Nephron progenitor cell (in vitro differentiated cells): ENCODE measurements around the gene PARD3.

ENCODE experiments used
- DNase-seq: peaks from one replicate; pipeline ENCODE4 v3.0.0; 2021
- H3K27ac Mint-ChIP-seq: 2 replicates; pipeline ENCODE4 v1.8.0; 2021; ENCODE audit warnings: mild to moderate bottlenecking, moderate library complexity, mixed read lengths
- H3K27me3 Mint-ChIP-seq: 2 replicates; pipeline ENCODE4 v1.8.0; 2021; ENCODE audit warnings: mild to moderate bottlenecking, low read depth, mixed read lengths; ENCODE audit not compliant: poor library complexity
- H3K36me3 Mint-ChIP-seq: 2 replicates; pipeline ENCODE4 v1.8.0; 2021; ENCODE audit warnings: low read depth, mixed read lengths
- H3K4me1 Mint-ChIP-seq: 2 replicates; pipeline ENCODE4 v1.8.0; 2021; ENCODE audit warnings: mixed read lengths
- H3K4me3 Mint-ChIP-seq: 2 replicates; pipeline ENCODE4 v1.8.0; 2021; ENCODE audit warnings: mild to moderate bottlenecking, moderate library complexity, mixed read lengths
- H3K9me3 Mint-ChIP-seq: 2 replicates; pipeline ENCODE4 v1.8.0; 2021; ENCODE audit warnings: mild to moderate bottlenecking, moderate library complexity, mixed read lengths
- CTCF ChIP-seq: fragments of 200-600 bp; sonication (generic); IDR thresholded peaks from 2 replicates; pipeline ENCODE4 v1.5.0; 2021; ENCODE audit warnings: antibody characterized with exemption

Gene PARD3

DNA sequence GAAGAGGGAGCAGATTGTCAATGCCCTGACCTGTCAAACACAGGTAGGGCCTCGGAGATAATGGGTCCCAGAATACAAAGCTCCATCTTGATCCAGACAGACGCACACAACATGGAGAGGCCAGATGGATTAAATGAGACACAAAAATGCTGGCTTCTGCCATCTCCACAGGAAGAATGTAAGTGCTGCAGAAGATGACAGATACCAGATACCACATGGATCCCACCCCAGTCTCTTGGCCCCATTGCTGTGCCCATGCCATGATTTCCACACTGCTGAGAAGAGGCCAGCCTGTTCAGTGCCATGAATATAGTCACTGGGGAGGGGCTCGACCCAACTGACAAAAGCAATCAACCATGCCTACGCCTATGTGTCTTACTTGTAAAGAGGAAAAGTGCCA lies 487.9 kb downstream of the PARD3 start:
- no peak for DNase-seq
- Mint-ChIP-seq H3K27ac (peak overlapping the region; percentile 29), H3K4me3 (no peak overlapping the region), H3K27me3 (no peaks in the 10 kb centered on the region), H3K9me3 (no peaks in the 10 kb centered on the region), H3K4me1 (peaks cover 26% of the 10 kb centered on the region), H3K36me3 (peaks cover 42% of the 10 kb centered on the region)
- TF ChIP-seq CTCF = no peak

DNA sequence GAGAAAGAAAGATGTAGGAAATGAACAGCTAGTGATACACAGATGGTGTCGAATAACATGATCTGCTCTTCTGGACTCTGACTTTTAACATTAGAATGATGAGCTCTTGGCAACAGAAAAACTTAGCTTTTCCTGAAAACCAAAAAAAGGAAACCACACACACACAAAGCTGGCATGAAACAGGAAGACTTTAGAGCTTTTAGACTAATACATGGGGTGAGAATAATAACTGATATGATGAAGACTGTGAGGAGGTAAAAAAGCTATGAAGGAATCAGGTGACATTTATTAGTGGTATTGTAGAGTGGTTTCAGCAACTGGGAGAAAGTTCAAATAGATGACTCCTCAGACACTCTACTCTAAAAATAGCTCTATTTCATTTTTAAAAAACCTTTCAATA lies 491.9 kb downstream of the PARD3 start:
- peaks cover 26% of the 10 kb centered on the region for H3K4me1 Mint-ChIP-seq
- H3K27ac Mint-ChIP-seq = peak overlapping the region; percentile 52
- TF ChIP-seq CTCF = no peak
- H3K27me3 Mint-ChIP-seq = no peaks in the 10 kb centered on the region
- DNase-seq = no peak
- H3K36me3 Mint-ChIP-seq = peaks cover 24% of the 10 kb centered on the region
- no peaks in the 10 kb centered on the region for H3K9me3 Mint-ChIP-seq
- H3K4me3 Mint-ChIP-seq = no peak overlapping the region

- Mint-ChIP-seq H3K27ac (no peak overlapping the region), H3K4me3 (no peak overlapping the region), H3K27me3 (no peaks in the 10 kb centered on the region), H3K36me3 (peaks cover 31% of the 10 kb centered on the region), H3K4me1 (peaks cover 31% of the 10 kb centered on the region), H3K9me3 (no peaks in the 10 kb centered on the region)
- no peak for DNase-seq
- TF ChIP-seq CTCF = no peak
Observed at GRCh38 chr10:34320265-34320664, 494.8 kb downstream of the PARD3 start.

GRCh38 chr10:34319197-34319846 lies 495.8 kb downstream of the PARD3 start:
- H3K27ac Mint-ChIP-seq = no peak overlapping the region
- H3K36me3 Mint-ChIP-seq = peaks cover 31% of the 10 kb centered on the region
- peaks cover 29% of the 10 kb centered on the region for H3K4me1 Mint-ChIP-seq
- no peak for TF ChIP-seq CTCF
- no peaks in the 10 kb centered on the region for H3K27me3 Mint-ChIP-seq
- no peaks in the 10 kb centered on the region for H3K9me3 Mint-ChIP-seq
- no peak for DNase-seq
- H3K4me3 Mint-ChIP-seq = no peak overlapping the region

GRCh38 chr10:34316154-34316553 lies 498.9 kb downstream of the PARD3 start:
- TF ChIP-seq CTCF = no peak
- H3K27ac Mint-ChIP-seq = no peak overlapping the region
- peaks cover 35% of the 10 kb centered on the region for H3K4me1 Mint-ChIP-seq
- no peak overlapping the region for H3K4me3 Mint-ChIP-seq
- peaks cover 35% of the 10 kb centered on the region for H3K36me3 Mint-ChIP-seq
- no peaks in the 10 kb centered on the region for H3K27me3 Mint-ChIP-seq
- DNase-seq = no peak
- H3K9me3 Mint-ChIP-seq = no peaks in the 10 kb centered on the region

DNA sequence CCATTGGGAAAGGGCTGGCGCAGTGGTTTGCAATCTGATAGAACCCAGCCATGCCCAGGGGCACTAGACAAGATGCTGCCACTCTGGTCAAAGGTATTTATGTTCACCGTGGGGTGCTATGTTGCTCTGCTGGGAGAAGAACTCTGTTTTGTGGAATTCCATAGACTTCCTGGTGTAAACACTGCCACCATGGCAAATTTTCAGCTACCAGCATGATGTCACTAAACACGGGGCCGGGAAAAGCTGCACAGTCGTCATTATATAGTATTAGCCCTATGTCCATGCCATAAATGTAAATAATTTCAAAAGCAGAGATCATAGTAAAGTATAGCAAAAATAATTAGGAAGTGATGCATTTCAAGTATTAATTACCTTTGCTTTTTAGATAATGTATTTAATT lies 500.6 kb downstream of the PARD3 start:
- Mint-ChIP-seq H3K4me3 (no peak overlapping the region), H3K27ac (no peak overlapping the region)
- TF ChIP-seq CTCF = no peak

More for the DNA sequence above, 500.6 kb downstream of the PARD3 start:
- no peaks in the 10 kb centered on the region for H3K9me3 Mint-ChIP-seq
- H3K27me3 Mint-ChIP-seq = no peaks in the 10 kb centered on the region
- no peak for DNase-seq
- H3K4me1 Mint-ChIP-seq = peaks cover 42% of the 10 kb centered on the region
- H3K36me3 Mint-ChIP-seq = peaks cover 34% of the 10 kb centered on the region
